Neural progenitor cell (in vitro differentiated cells): ENCODE results near the gene MAGI1. TPM values are rescaled to one million over a fixed set of nuclear protein-coding genes. Genes with fewer than 3 reads are reported as not detected.

Experiments used
- DNase-seq: peaks from one replicate; pipeline ENCODE4 v3.0.0-alpha.2; 2016; ENCODE audit warnings: low spot score
- H2AFZ ChIP-seq: fragments of 200-600 bp; sonication (generic); replicated peaks from 2 replicates; pipeline ENCODE4 v1.6.1; 2016; ENCODE audit warnings: antibody characterized with exemption
- H3F3A ChIP-seq: fragments of 200-600 bp; sonication (generic); 2 replicates; pipeline ENCODE4 v1.6.1; 2016; ENCODE audit warnings: antibody characterized with exemption, low read depth
- H3K27ac ChIP-seq: fragments of 200-600 bp; sonication (generic); 2 replicates; pipeline ENCODE4 v1.5.1; 2016; ENCODE audit warnings: mild to moderate bottlenecking
- H3K27me3 ChIP-seq: fragments of 200-600 bp; sonication (generic); 2 replicates; pipeline ENCODE4 v1.6.1; 2016; ENCODE audit warnings: mild to moderate bottlenecking, moderate library complexity
- H3K36me3 ChIP-seq: fragments of 200-600 bp; sonication (generic); 2 replicates; pipeline ENCODE4 v1.5.1; 2016
- H3K4me1 ChIP-seq: fragments of 200-600 bp; sonication (generic); 2 replicates; pipeline ENCODE4 v1.6.1; 2016; ENCODE audit warnings: mixed run types
- H3K4me2 ChIP-seq: fragments of 200-600 bp; sonication (generic); 2 replicates; pipeline ENCODE4 v1.6.1; 2016
- H3K4me3 ChIP-seq: fragments of 200-600 bp; sonication (generic); 2 replicates; pipeline ENCODE4 v1.5.1; 2016
- H3K79me2 ChIP-seq: fragments of 200-600 bp; sonication (generic); 2 replicates; pipeline ENCODE4 v1.6.1; 2016; ENCODE audit warnings: low read depth
- H3K9ac ChIP-seq: fragments of 200-600 bp; sonication (generic); 2 replicates; pipeline ENCODE4 v1.6.1; 2016
- H3K9me3 ChIP-seq: fragments of 200-600 bp; sonication (generic); 2 replicates; pipeline ENCODE4 v1.5.1; 2016; ENCODE audit warnings: low read depth
- H4K20me1 ChIP-seq: fragments of 200-600 bp; sonication (generic); 2 replicates; pipeline ENCODE4 v1.6.1; 2016; ENCODE audit warnings: low read depth
- H3K27ac Mint-ChIP-seq: 3 replicates; pipeline ENCODE4 v1.8.0; 2021; ENCODE audit warnings: mixed read lengths
- H3K27me3 Mint-ChIP-seq: 2 replicates; pipeline ENCODE4 v1.8.0; 2022; ENCODE audit warnings: low read depth, mild to moderate bottlenecking, inconsistent platforms, moderate library complexity, mixed read lengths; ENCODE audit not compliant: insufficient read depth
- H3K36me3 Mint-ChIP-seq: 3 replicates; pipeline ENCODE4 v1.8.0; 2021; ENCODE audit warnings: mixed read lengths
- H3K4me1 Mint-ChIP-seq: 3 replicates; pipeline ENCODE4 v1.8.0; 2021; ENCODE audit warnings: mixed read lengths
- H3K4me3 Mint-ChIP-seq: 3 replicates; pipeline ENCODE4 v1.8.0; 2021; ENCODE audit warnings: mild to moderate bottlenecking, moderate library complexity, mixed read lengths
- H3K9me3 Mint-ChIP-seq: 3 replicates; pipeline ENCODE4 v1.8.0; 2020; ENCODE audit warnings: mixed read lengths
- CTCF ChIP-seq: fragments of 200-600 bp; sonication (generic); IDR thresholded peaks from 2 replicates; pipeline ENCODE4 v1.5.1; 2017; ENCODE audit warnings: antibody characterized with exemption, mild to moderate bottlenecking
- EZH2 ChIP-seq: fragments of 200-600 bp; sonication (generic); IDR thresholded peaks from 2 replicates; pipeline ENCODE4 v1.6.1; 2017; ENCODE audit warnings: antibody characterized with exemption, mild to moderate bottlenecking, moderate library complexity
- EZH2phosphoT487 ChIP-seq: fragments of 200-600 bp; sonication (generic); IDR thresholded peaks from 2 replicates; pipeline ENCODE4 v1.6.1; 2017; ENCODE audit warnings: antibody characterized with exemption
- total RNA-seq: library from RNA; depleted of rRNA; stranded (reverse); fragments of >200 nt; gene quantifications from 2 replicates; pipeline ENCODE4 v1.2.3, GENCODE V29; 2015; ENCODE audit warnings: low replicate concordance

The MAGI1 gene
- total RNA-seq, 1 donor from 2014 or later: 40.6 TPM

- H3K36me3 Mint-ChIP-seq: peaks cover 2% of the 10 kb centered on the region
- Histone ChIP-seq H3K27ac (no peak overlapping the region), H4K20me1 (peaks cover 9% of the 10 kb centered on the region)
Observed at GRCh38 chr3:65858749-65859148, 180.0 kb downstream of the MAGI1 start.

GRCh38 chr3:65857327-65857726 lies 181.4 kb downstream of the MAGI1 start:
- no peaks in the 10 kb centered on the region for H3K9me3 ChIP-seq

More at GRCh38 chr3:65858749-65859148, 180.0 kb downstream of the MAGI1 start:
- TF ChIP-seq EZH2phosphoT487 (no peak), EZH2 (no peak), CTCF (no peak)
- Histone ChIP-seq H3F3A (no peaks in the 10 kb centered on the region), H3K79me2 (peaks cover 5% of the 10 kb centered on the region), H3K9ac (no peak overlapping the region), H3K27me3 (no peaks in the 10 kb centered on the region), H3K9me3 (no peaks in the 10 kb centered on the region), H3K4me3 (no peak overlapping the region), H3K4me2 (no peak overlapping the region), H3K36me3 (no peaks in the 10 kb centered on the region), H2AFZ (no peak overlapping the region), H3K4me1 (no peaks in the 10 kb centered on the region)
- Mint-ChIP-seq H3K9me3 (peaks cover 6% of the 10 kb centered on the region), H3K4me3 (no peak overlapping the region), H3K27ac (no peak overlapping the region), H3K4me1 (peaks cover 12% of the 10 kb centered on the region), H3K27me3 (peaks cover 3% of the 10 kb centered on the region)
- DNase-seq: no peak

GRCh38 chr3:65856907-65857306 lies 181.8 kb downstream of the MAGI1 start:
- Histone ChIP-seq H3K36me3 (no peaks in the 10 kb centered on the region), H3F3A (no peaks in the 10 kb centered on the region), H3K4me2 (no peak overlapping the region), H3K4me3 (no peak overlapping the region), H3K27ac (no peak overlapping the region), H3K9me3 (no peaks in the 10 kb centered on the region), H3K79me2 (peaks cover 5% of the 10 kb centered on the region), H4K20me1 (peaks cover 9% of the 10 kb centered on the region), H3K9ac (no peak overlapping the region), H3K27me3 (no peaks in the 10 kb centered on the region), H3K4me1 (no peaks in the 10 kb centered on the region), H2AFZ (no peak overlapping the region)
- H3K9me3 Mint-ChIP-seq: peaks cover 6% of the 10 kb centered on the region
- no peak overlapping the region for H3K4me3 Mint-ChIP-seq
- H3K36me3 Mint-ChIP-seq: peaks cover 2% of the 10 kb centered on the region
- H3K27ac Mint-ChIP-seq: no peak overlapping the region
- peaks cover 3% of the 10 kb centered on the region for H3K27me3 Mint-ChIP-seq
- DNase-seq: no peak
- peaks cover 12% of the 10 kb centered on the region for H3K4me1 Mint-ChIP-seq
- TF ChIP-seq CTCF: no peak
- TF ChIP-seq EZH2: no peak
- TF ChIP-seq EZH2phosphoT487: no peak

More at GRCh38 chr3:65857327-65857726, 181.4 kb downstream of the MAGI1 start:
- peaks cover 6% of the 10 kb centered on the region for H3K9me3 Mint-ChIP-seq
- H3K36me3 Mint-ChIP-seq: peaks cover 2% of the 10 kb centered on the region
- Histone ChIP-seq H3K9ac (no peak overlapping the region), H3K27me3 (no peaks in the 10 kb centered on the region), H3F3A (no peaks in the 10 kb centered on the region), H3K4me3 (no peak overlapping the region), H3K79me2 (peaks cover 5% of the 10 kb centered on the region), H2AFZ (no peak overlapping the region), H4K20me1 (peaks cover 9% of the 10 kb centered on the region), H3K4me2 (no peak overlapping the region), H3K27ac (no peak overlapping the region), H3K36me3 (no peaks in the 10 kb centered on the region), H3K4me1 (no peaks in the 10 kb centered on the region)
- DNase-seq: no peak
- H3K27ac Mint-ChIP-seq: no peak overlapping the region
- H3K4me3 Mint-ChIP-seq: no peak overlapping the region
- TF ChIP-seq EZH2phosphoT487 (no peak), CTCF (no peak), EZH2 (no peak)
- peaks cover 12% of the 10 kb centered on the region for H3K4me1 Mint-ChIP-seq
- peaks cover 3% of the 10 kb centered on the region for H3K27me3 Mint-ChIP-seq
